H9 (cell line): Measurements from ENCODE around the gene KIF26A. TPM values are rescaled to one million over a fixed set of nuclear protein-coding genes. Genes with fewer than 3 reads are reported as not detected.

ENCODE experiments used
- DNase-seq: peaks from one replicate; pipeline ENCODE4 v3.0.0-alpha.2; 2017
- H2AFZ ChIP-seq: one replicate; pipeline ENCODE4 v1.6.1; 2013; ENCODE audit warnings: mild to moderate bottlenecking, low read length, control low read depth, moderate library complexity
- H2AK5ac ChIP-seq: 2 replicates; pipeline ENCODE4 v1.6.1; 2013; ENCODE audit warnings: low read length, control low read depth, mixed read lengths; ENCODE audit not compliant: insufficient read length
- H2BK120ac ChIP-seq: one replicate; pipeline ENCODE4 v1.6.1; 2013; ENCODE audit warnings: low read depth, mild to moderate bottlenecking, low read length, control low read depth, inconsistent platforms; ENCODE audit not compliant: poor library complexity, severe bottlenecking
- H2BK12ac ChIP-seq: 2 replicates; pipeline ENCODE4 v1.6.1; 2013; ENCODE audit warnings: low read length, control low read depth, mixed read lengths, low read depth; ENCODE audit not compliant: insufficient read length
- H2BK15ac ChIP-seq: 2 replicates; pipeline ENCODE4 v1.6.1; 2013; ENCODE audit warnings: low read depth, low read length, control low read depth
- H2BK20ac ChIP-seq: one replicate; pipeline ENCODE4 v1.6.1; 2013; ENCODE audit warnings: low read depth, mild to moderate bottlenecking, low read length, control low read depth, inconsistent platforms; ENCODE audit not compliant: poor library complexity, severe bottlenecking
- H2BK5ac ChIP-seq: 2 replicates; pipeline ENCODE4 v1.6.1; 2013; ENCODE audit warnings: low read length, control low read depth, mixed read lengths; ENCODE audit not compliant: insufficient read length
- H3K14ac ChIP-seq: 2 replicates; pipeline ENCODE4 v1.6.1; 2013; ENCODE audit warnings: low read length, control low read depth; ENCODE audit not compliant: insufficient read depth
- H3K18ac ChIP-seq: 2 replicates; pipeline ENCODE4 v1.6.1; 2013; ENCODE audit warnings: low read depth, mild to moderate bottlenecking, mixed read lengths, low read length, control low read depth; ENCODE audit not compliant: insufficient read length
- H3K23ac ChIP-seq: 2 replicates; pipeline ENCODE4 v1.6.1; 2013; ENCODE audit warnings: low read length, control low read depth, mixed read lengths, low read depth; ENCODE audit not compliant: insufficient read length
- H3K23me2 ChIP-seq: 2 replicates; pipeline ENCODE4 v1.6.1; 2013; ENCODE audit warnings: low read depth, mild to moderate bottlenecking, mixed read lengths, low read length, control low read depth; ENCODE audit not compliant: insufficient read length, poor library complexity, severe bottlenecking
- H3K27ac ChIP-seq: 2 replicates; pipeline ENCODE4 v1.5.1; 2013; ENCODE audit warnings: low read length, control low read depth, mixed read lengths, low read depth; ENCODE audit not compliant: insufficient read length
- H3K27me3 ChIP-seq: 2 replicates; pipeline ENCODE4 v1.6.1; 2013; ENCODE audit warnings: low read length, control low read depth, inconsistent platforms; ENCODE audit not compliant: insufficient read depth
- H3K4ac ChIP-seq: 2 replicates; pipeline ENCODE4 v1.6.1; 2013; ENCODE audit warnings: low read depth, mild to moderate bottlenecking, control low read depth, inconsistent platforms, low read length, moderate library complexity
- H3K4me1 ChIP-seq: 2 replicates; pipeline ENCODE4 v1.6.1; 2013; ENCODE audit warnings: low read length, control low read depth, inconsistent platforms; ENCODE audit not compliant: insufficient read depth
- H3K4me2 ChIP-seq: 2 replicates; pipeline ENCODE4 v1.6.1; 2013; ENCODE audit warnings: low read length, control low read depth, mixed read lengths; ENCODE audit not compliant: insufficient read length, insufficient read depth
- H3K56ac ChIP-seq: 2 replicates; pipeline ENCODE4 v1.6.1; 2013; ENCODE audit warnings: low read depth, mild to moderate bottlenecking, mixed read lengths, low read length, control low read depth; ENCODE audit not compliant: insufficient read length
- H3K79me1 ChIP-seq: 2 replicates; pipeline ENCODE4 v1.6.1; 2013; ENCODE audit warnings: low read depth, mild to moderate bottlenecking, moderate library complexity, low read length, control low read depth, inconsistent platforms; ENCODE audit not compliant: insufficient read depth, poor library complexity, severe bottlenecking
- H3K79me2 ChIP-seq: 2 replicates; pipeline ENCODE4 v1.6.1; 2013; ENCODE audit warnings: low read length, control low read depth, inconsistent platforms; ENCODE audit not compliant: insufficient read depth
- H3K9ac ChIP-seq: 2 replicates; pipeline ENCODE4 v1.6.1; 2013; ENCODE audit warnings: low read length, control low read depth, mixed read lengths; ENCODE audit not compliant: insufficient read length; ENCODE audit errors: extremely low read depth
- H3K9me3 ChIP-seq: one replicate; pipeline ENCODE4 v1.6.1; 2013; ENCODE audit warnings: low read depth, low read length, inconsistent platforms; ENCODE audit not compliant: control insufficient read depth
- H3T11ph ChIP-seq: one replicate; pipeline ENCODE4 v1.6.1; 2013; ENCODE audit warnings: mild to moderate bottlenecking, low read length, control low read depth, inconsistent platforms
- H4K20me1 ChIP-seq: one replicate; pipeline ENCODE4 v1.6.1; 2013; ENCODE audit not compliant: control insufficient read depth, insufficient read length, insufficient read depth
- H4K5ac ChIP-seq: 2 replicates; pipeline ENCODE4 v1.6.1; 2013; ENCODE audit warnings: low read depth, mild to moderate bottlenecking, mixed read lengths, low read length, control low read depth; ENCODE audit not compliant: insufficient read length
- H4K8ac ChIP-seq: replicated peaks from 2 replicates; pipeline ENCODE4 v1.6.1; 2013; ENCODE audit warnings: low read length, control low read depth, mixed read lengths, low read depth; ENCODE audit not compliant: insufficient read length
- H4K91ac ChIP-seq: 2 replicates; pipeline ENCODE4 v1.6.1; 2013; ENCODE audit warnings: low read depth, mild to moderate bottlenecking, moderate library complexity, mixed read lengths, low read length, control low read depth; ENCODE audit not compliant: insufficient read length
- H3K27ac Mint-ChIP-seq, 3 experiments: 2 replicates in 2 of 3; 3 replicates in 1 of 3; pipeline ENCODE4 v1.8.0; 2020 to 2021; ENCODE audit warnings: mixed read lengths in 3 of 3, mild to moderate bottlenecking in 1 of 3, moderate library complexity in 1 of 3
- H3K27me3 Mint-ChIP-seq: 2 replicates; pipeline ENCODE4 v1.8.0; 2021; ENCODE audit warnings: low read depth, mild to moderate bottlenecking, moderate library complexity, mixed read lengths
- H3K36me3 Mint-ChIP-seq, 3 experiments: 2 replicates in 2 of 3; 3 replicates in 1 of 3; pipeline ENCODE4 v1.8.0; 2020 to 2021; ENCODE audit warnings: low read depth in 3 of 3, mixed read lengths in 3 of 3; ENCODE audit not compliant: insufficient read depth in 1 of 3
- H3K4me1 Mint-ChIP-seq, 2 experiments: 2 replicates each; pipeline ENCODE4 v1.8.0; 2020; ENCODE audit warnings: mixed read lengths in 2 of 2
- H3K4me3 Mint-ChIP-seq, 2 experiments: 2 replicates in 1 of 2; 3 replicates in 1 of 2; pipeline ENCODE4 v1.8.0; 2020 to 2021; ENCODE audit warnings: mild to moderate bottlenecking in 2 of 2, mixed read lengths in 2 of 2, moderate library complexity in 1 of 2
- H3K9me3 Mint-ChIP-seq, 2 experiments: 2 replicates in 1 of 2; 3 replicates in 1 of 2; pipeline ENCODE4 v1.8.0; 2020; ENCODE audit warnings: mild to moderate bottlenecking in 2 of 2, mixed read lengths in 2 of 2, moderate library complexity in 1 of 2
- WGBS: extraction: QIAGEN DNeasy Blood & Tissue Kit; methylation state at CpG from one replicate; pipeline ENCODE4 v1.1.7; 2013; ENCODE audit warnings: missing lambda C conversion rate, low lambda C conversion rate, mixed read lengths; ENCODE audit not compliant: insufficient read length; ENCODE audit errors: extremely low coverage; 5-methylcytosine and 5-hydroxymethylcytosine counted together
- total RNA-seq: library from RNA; stranded (reverse); gene quantifications from 2 replicates; pipeline ENCODE4 v1.2.1, GENCODE V29; 2021
- TF ChIP-seq, protein P1 (sequence below): fragments of 200-600 bp; sonication (generic); conservative IDR thresholded peaks from 3 replicates; pipeline ENCODE4 v1.8.0; 2021; ENCODE audit warnings: antibody characterized with exemption, mild to moderate bottlenecking

The KIF26A gene
- total RNA-seq, 1 experiment from 2014 or later, result 44.2 TPM

DNA sequence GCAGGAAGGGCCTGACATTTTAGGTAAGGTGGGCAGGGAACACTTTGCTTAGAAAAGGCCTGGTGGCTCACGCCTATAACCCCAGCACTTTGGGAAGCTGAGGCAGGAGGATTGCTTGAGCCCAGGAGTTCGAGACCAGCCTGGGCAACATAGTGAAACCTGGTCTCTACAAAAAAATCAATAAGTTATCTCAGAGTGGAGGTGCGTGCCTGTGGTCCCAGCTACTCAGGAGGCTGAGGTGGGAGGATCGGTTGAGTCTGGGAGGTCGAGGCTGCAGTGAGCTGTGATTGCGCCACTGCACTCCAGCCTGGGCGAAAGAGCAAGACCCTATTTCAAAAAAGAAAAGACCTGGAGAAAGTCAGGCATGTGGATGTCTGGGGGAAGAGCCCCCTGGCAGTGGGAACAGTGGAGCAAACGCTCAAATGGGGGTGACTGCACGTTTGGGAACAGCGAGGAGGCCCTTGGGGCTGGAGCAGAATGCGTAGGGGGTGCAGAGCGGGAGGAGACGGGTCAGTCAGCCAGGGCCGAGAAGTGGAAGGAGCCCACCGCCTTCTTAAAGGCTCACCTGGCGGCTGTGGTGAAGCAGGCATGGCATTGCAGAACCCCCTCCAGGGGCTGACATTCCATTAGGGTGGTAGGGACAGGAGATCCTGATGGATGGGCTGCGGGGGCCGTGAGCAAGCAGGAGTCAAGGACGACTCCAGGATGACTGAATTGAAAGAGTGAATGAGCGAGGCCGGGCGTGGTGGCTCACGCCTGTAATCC lies 6.2 kb upstream of the KIF26A start:
- TF ChIP-seq, protein P1, sequence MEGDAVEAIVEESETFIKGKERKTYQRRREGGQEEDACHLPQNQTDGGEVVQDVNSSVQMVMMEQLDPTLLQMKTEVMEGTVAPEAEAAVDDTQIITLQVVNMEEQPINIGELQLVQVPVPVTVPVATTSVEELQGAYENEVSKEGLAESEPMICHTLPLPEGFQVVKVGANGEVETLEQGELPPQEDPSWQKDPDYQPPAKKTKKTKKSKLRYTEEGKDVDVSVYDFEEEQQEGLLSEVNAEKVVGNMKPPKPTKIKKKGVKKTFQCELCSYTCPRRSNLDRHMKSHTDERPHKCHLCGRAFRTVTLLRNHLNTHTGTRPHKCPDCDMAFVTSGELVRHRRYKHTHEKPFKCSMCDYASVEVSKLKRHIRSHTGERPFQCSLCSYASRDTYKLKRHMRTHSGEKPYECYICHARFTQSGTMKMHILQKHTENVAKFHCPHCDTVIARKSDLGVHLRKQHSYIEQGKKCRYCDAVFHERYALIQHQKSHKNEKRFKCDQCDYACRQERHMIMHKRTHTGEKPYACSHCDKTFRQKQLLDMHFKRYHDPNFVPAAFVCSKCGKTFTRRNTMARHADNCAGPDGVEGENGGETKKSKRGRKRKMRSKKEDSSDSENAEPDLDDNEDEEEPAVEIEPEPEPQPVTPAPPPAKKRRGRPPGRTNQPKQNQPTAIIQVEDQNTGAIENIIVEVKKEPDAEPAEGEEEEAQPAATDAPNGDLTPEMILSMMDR, result no peak

More for the DNA sequence above, 6.2 kb upstream of the KIF26A start:
- peaks cover 2% of the 10 kb centered on the region for H4K20me1 ChIP-seq
- H3K79me1 ChIP-seq, result no peaks in the 10 kb centered on the region
- no peak overlapping the region for H4K5ac ChIP-seq
- H4K91ac ChIP-seq, result no peak overlapping the region
- H3K27me3 ChIP-seq, result peaks cover 16% of the 10 kb centered on the region
- H2BK12ac ChIP-seq, result no peak overlapping the region
- no peak overlapping the region; a peak in 1 of 5 replicates for H3K4me3 Mint-ChIP-seq
- H3K56ac ChIP-seq, result no peak overlapping the region
- H3T11ph ChIP-seq, result no peak overlapping the region
- H3K79me2 ChIP-seq, result no peaks in the 10 kb centered on the region
- no peak overlapping the region for H3K4me2 ChIP-seq
- H3K27ac ChIP-seq, result no peak overlapping the region
- no peak overlapping the region for H4K8ac ChIP-seq
- H3K4me1 Mint-ChIP-seq, result peaks cover 9 to 17% of the 10 kb centered on the region in 2 experiments
- peaks cover 1 to 11% (median 7%) of the 10 kb centered on the region in 3 experiments; a peak in 4 of 7 replicates for H3K36me3 Mint-ChIP-seq
- H3K4ac ChIP-seq, result no peak overlapping the region
- no peak overlapping the region for H2BK5ac ChIP-seq
- no peak for DNase-seq
- no peak overlapping the region; a peak in 1 of 7 replicates for H3K27ac Mint-ChIP-seq
- no peaks in the 10 kb centered on the region for H3K9me3 ChIP-seq
- no peak overlapping the region for H2AK5ac ChIP-seq
- no peak overlapping the region for H3K9ac ChIP-seq
- no peak overlapping the region for H2BK20ac ChIP-seq
- no peaks in the 10 kb centered on the region for H3K4me1 ChIP-seq
- no peak overlapping the region for H3K18ac ChIP-seq
- no peak overlapping the region for H3K14ac ChIP-seq
- peaks cover 22% of the 10 kb centered on the region in 2 experiments for H3K9me3 Mint-ChIP-seq
- H3K23me2 ChIP-seq, result peaks cover 13% of the 10 kb centered on the region
- no CpG with 5 or more reads among the region's 23 CpGs for WGBS
- H3K23ac ChIP-seq, result no peak overlapping the region
- H2BK15ac ChIP-seq, result no peak overlapping the region
- no peak overlapping the region for H2BK120ac ChIP-seq
- peaks cover 69% of the 10 kb centered on the region for H3K27me3 Mint-ChIP-seq
- H2AFZ ChIP-seq, result no peak overlapping the region
